IMR-90 (cell line): ENCODE data around the gene TRAF1. TPM values are rescaled to one million over a fixed set of nuclear protein-coding genes. Genes with fewer than 3 reads are reported as not detected.

ENCODE experiments used
- ATAC-seq: fragments of 200-7000 bp; cut with Tn5 transposase; 2 replicates; pipeline ENCODE4 v1.9.1; 2020; ENCODE audit warnings: low read depth, mild to moderate bottlenecking, moderate library complexity
- BruUV-seq: library from RNA; stranded (reverse); fragments of 400-500 nt; replicated peaks from 2 replicates; lab custom pipeline; 2021; lab: Mats Ljungman, UMichigan
- CTCF ChIA-PET: fragments of 300-600 bp; formaldehyde crosslinking; extraction: SDS; loops from one replicate; lab custom pipeline; 2021; ENCODE audit warnings: antibody characterized with exemption; lab: Yijun Ruan, JAX
- POLR2A ChIA-PET: fragments of 300-600 bp; sonication (Branson Sonifier 250); formaldehyde crosslinking; loops from one replicate; lab custom pipeline; 2022; ENCODE audit warnings: antibody characterized with exemption; ENCODE audit not compliant: unreplicated experiment; lab: Charles Lee
- DNase-seq: peaks from one replicate; pipeline ENCODE4 v3.0.0; 2013
- H2AFZ ChIP-seq: replicated peaks from 2 replicates; pipeline ENCODE3; 2013; ENCODE audit warnings: low read length, mild to moderate bottlenecking; ENCODE audit not compliant: poor library complexity
- H2AK5ac ChIP-seq: 2 replicates; pipeline ENCODE4 v1.6.1; 2013; ENCODE audit warnings: low read depth, low read length, inconsistent platforms
- H2AK9ac ChIP-seq: replicated peaks from 2 replicates; pipeline ENCODE3; 2013; ENCODE audit warnings: mild to moderate bottlenecking, low read depth, low read length, moderate library complexity; ENCODE audit not compliant: poor library complexity
- H2BK120ac ChIP-seq: 2 replicates; pipeline ENCODE4 v1.6.1; 2013; ENCODE audit warnings: low read depth, low read length, inconsistent platforms
- H2BK15ac ChIP-seq: 3 replicates; pipeline ENCODE4 v1.6.1; 2013; ENCODE audit warnings: low read depth, low read length, inconsistent platforms
- H2BK20ac ChIP-seq: 2 replicates; pipeline ENCODE4 v1.6.1; 2013; ENCODE audit warnings: low read depth, mild to moderate bottlenecking, inconsistent platforms, low read length, moderate library complexity
- H2BK5ac ChIP-seq: 2 replicates; pipeline ENCODE4 v1.6.1; 2013; ENCODE audit warnings: mild to moderate bottlenecking, low read depth, low read length, inconsistent platforms; ENCODE audit not compliant: poor library complexity, severe bottlenecking
- H3K14ac ChIP-seq: replicated peaks from 2 replicates; pipeline ENCODE4 v1.6.1; 2013; ENCODE audit warnings: low read depth, low read length, inconsistent platforms
- H3K18ac ChIP-seq: 2 replicates; pipeline ENCODE4 v1.6.1; 2013; ENCODE audit warnings: low read depth, low read length, control low read depth
- H3K23ac ChIP-seq: 2 replicates; pipeline ENCODE4 v1.6.1; 2013; ENCODE audit warnings: low read depth, low read length, inconsistent platforms
- H3K27ac ChIP-seq: 2 replicates; pipeline ENCODE4 v1.5.1; 2013; ENCODE audit warnings: mild to moderate bottlenecking, control low read depth, low read length; ENCODE audit not compliant: insufficient read depth
- H3K27me3 ChIP-seq: 2 replicates; pipeline ENCODE4 v1.6.1; 2013; ENCODE audit warnings: low read length; ENCODE audit not compliant: control insufficient read depth, insufficient read depth
- H3K36me3 ChIP-seq: 2 replicates; pipeline ENCODE4 v1.6.1; 2013; ENCODE audit warnings: low read length, mixed read lengths; ENCODE audit not compliant: control insufficient read depth, insufficient read depth
- H3K4ac ChIP-seq: 2 replicates; pipeline ENCODE4 v1.6.1; 2013; ENCODE audit warnings: low read depth, low read length, inconsistent platforms
- H3K4me1 ChIP-seq: 2 replicates; pipeline ENCODE4 v1.6.1; 2013; ENCODE audit warnings: low read length, mixed read lengths; ENCODE audit not compliant: control insufficient read depth, insufficient read depth
- H3K4me2 ChIP-seq: 2 replicates; pipeline ENCODE4 v1.6.1; 2013; ENCODE audit warnings: low read depth, mild to moderate bottlenecking, control low read depth, low read length, moderate library complexity
- H3K4me3 ChIP-seq: 2 replicates; pipeline ENCODE4 v1.5.1; 2013; ENCODE audit warnings: low read depth, mild to moderate bottlenecking, control low read depth, low read length, moderate library complexity; ENCODE audit not compliant: insufficient read depth
- H3K56ac ChIP-seq: 2 replicates; pipeline ENCODE4 v1.6.1; 2013; ENCODE audit warnings: low read length, inconsistent platforms; ENCODE audit not compliant: insufficient read depth; ENCODE audit errors: extremely low read depth
- H3K79me1 ChIP-seq, 2 experiments: 2 replicates each; pipeline ENCODE4 v1.6.1; 2013; ENCODE audit warnings: low read length in 2 of 2, inconsistent platforms in 1 of 2, low read depth in 1 of 2
- H3K9ac ChIP-seq: 2 replicates; pipeline ENCODE4 v1.6.1; 2013; ENCODE audit warnings: low read depth, low read length, control low read depth
- H3K9me1 ChIP-seq: 2 replicates; pipeline ENCODE4 v1.6.1; 2013; ENCODE audit warnings: low read length, inconsistent platforms; ENCODE audit not compliant: insufficient read depth
- H3K9me3 ChIP-seq: 2 replicates; pipeline ENCODE4 v1.6.1; 2013; ENCODE audit warnings: low read length; ENCODE audit not compliant: control insufficient read depth, insufficient read depth
- H4K20me1 ChIP-seq: 2 replicates; pipeline ENCODE4 v1.6.1; 2013; ENCODE audit warnings: low read length, inconsistent platforms; ENCODE audit not compliant: insufficient read depth
- H4K5ac ChIP-seq: 2 replicates; pipeline ENCODE4 v1.6.1; 2013; ENCODE audit warnings: mild to moderate bottlenecking, low read depth, low read length, control low read depth
- H4K8ac ChIP-seq, 2 experiments: 2 replicates each; pipeline ENCODE4 v1.6.1; 2013; ENCODE audit warnings: low read depth in 2 of 2, low read length in 2 of 2, control low read depth in 1 of 2, inconsistent platforms in 1 of 2
- H4K91ac ChIP-seq: 2 replicates; pipeline ENCODE4 v1.6.1; 2013; ENCODE audit warnings: low read depth, low read length, inconsistent platforms; ENCODE audit not compliant: insufficient read depth
- CHD1 ChIP-seq: IDR thresholded peaks from 2 replicates; pipeline ENCODE4 v1.6.1; 2012; ENCODE audit warnings: low read depth, low read length, improper control_type of control experiment
- FOS ChIP-seq: fragments of 150-350 bp; IDR thresholded peaks from 2 replicates; pipeline ENCODE4 v1.6.1; 2016; ENCODE audit warnings: low read depth, low read length
- MAFK ChIP-seq: IDR thresholded peaks from 2 replicates; pipeline ENCODE4 v1.6.1; 2012; ENCODE audit warnings: low read depth, low read length, improper control_type of control experiment
- NFE2L2 ChIP-seq: fragments of 150-350 bp; IDR thresholded peaks from 2 replicates; pipeline ENCODE4 v1.6.1; 2016; ENCODE audit warnings: low read depth, mild to moderate bottlenecking, low read length
- POLR2A ChIP-seq: IDR thresholded peaks from 2 replicates; pipeline ENCODE4 v1.6.1; 2012; ENCODE audit warnings: mild to moderate bottlenecking, low read depth, low read length
- RAD21 ChIP-seq: IDR thresholded peaks from 2 replicates; pipeline ENCODE4 v1.6.1; 2012; ENCODE audit warnings: low read length, improper control_type of control experiment
- RFX5 ChIP-seq: IDR thresholded peaks from 2 replicates; pipeline ENCODE4 v1.8.0; 2012; ENCODE audit warnings: low read depth, mild to moderate bottlenecking, low read length, moderate library complexity
- SMC3 ChIP-seq: fragments of 150-350 bp; IDR thresholded peaks from 2 replicates; pipeline ENCODE4 v1.6.1; 2016; ENCODE audit warnings: low read depth, mild to moderate bottlenecking, antibody characterized with exemption, low read length, moderate library complexity
- WGBS, 2 experiments: methylation state at CpG; one replicate each; pipeline versions ENCODE4 v1.1.5 to v1.1.7; 2013; ENCODE audit warnings: missing lambda C conversion rate in 2 of 2; ENCODE audit not compliant: insufficient read length in 1 of 2; ENCODE audit errors: extremely low coverage in 2 of 2; 5-methylcytosine and 5-hydroxymethylcytosine counted together
- dilution Hi-C: fragments of 300-500 bp; cut with HindIII; formaldehyde crosslinking; loops from one replicate; pipeline ENCODE4 v1.14.3; 2018; ENCODE audit warnings: low sequenced_read_pairs; ENCODE audit not compliant: unreplicated experiment
- in situ Hi-C: fragments of 300-500 bp; cut with MboI; formaldehyde crosslinking; loops from 3 replicates; pipeline ENCODE4 v1.14.3; 2019; ENCODE audit warnings: low sequenced_read_pairs, inconsistent platforms, mixed read lengths
- intact Hi-C: fragments of 100-400 bp; cut with micrococcal nuclease; formaldehyde crosslinking; loops from 2 replicates; pipeline ENCODE4 v1.10.0; 2022
- polyA plus RNA-seq, 3 experiments: library from polyadenylated mRNA; depleted of rRNA; stranded (reverse); fragments of >200 nt; gene quantifications; 2 replicates each; pipeline ENCODE4 v1.2.3, GENCODE V29; 2012; ENCODE audit warnings: low replicate concordance in 1 of 3
- total RNA-seq: library from RNA; depleted of rRNA; stranded (reverse); fragments of >200 nt; gene quantifications from 2 replicates; pipeline ENCODE4 v1.2.3, GENCODE V29; 2012
- TF ChIP-seq, protein P1 (sequence below): conservative IDR thresholded peaks from 2 replicates; pipeline ENCODE4 v1.5.1; 2012; ENCODE audit warnings: mild to moderate bottlenecking, low read depth, low read length, improper control_type of control experiment

TRAF1 gene
- total and polyA plus RNA-seq, 2 of the 4 experiments (the other 2 are of a cell fraction): 3.9 to 4.1 TPM

DNA sequence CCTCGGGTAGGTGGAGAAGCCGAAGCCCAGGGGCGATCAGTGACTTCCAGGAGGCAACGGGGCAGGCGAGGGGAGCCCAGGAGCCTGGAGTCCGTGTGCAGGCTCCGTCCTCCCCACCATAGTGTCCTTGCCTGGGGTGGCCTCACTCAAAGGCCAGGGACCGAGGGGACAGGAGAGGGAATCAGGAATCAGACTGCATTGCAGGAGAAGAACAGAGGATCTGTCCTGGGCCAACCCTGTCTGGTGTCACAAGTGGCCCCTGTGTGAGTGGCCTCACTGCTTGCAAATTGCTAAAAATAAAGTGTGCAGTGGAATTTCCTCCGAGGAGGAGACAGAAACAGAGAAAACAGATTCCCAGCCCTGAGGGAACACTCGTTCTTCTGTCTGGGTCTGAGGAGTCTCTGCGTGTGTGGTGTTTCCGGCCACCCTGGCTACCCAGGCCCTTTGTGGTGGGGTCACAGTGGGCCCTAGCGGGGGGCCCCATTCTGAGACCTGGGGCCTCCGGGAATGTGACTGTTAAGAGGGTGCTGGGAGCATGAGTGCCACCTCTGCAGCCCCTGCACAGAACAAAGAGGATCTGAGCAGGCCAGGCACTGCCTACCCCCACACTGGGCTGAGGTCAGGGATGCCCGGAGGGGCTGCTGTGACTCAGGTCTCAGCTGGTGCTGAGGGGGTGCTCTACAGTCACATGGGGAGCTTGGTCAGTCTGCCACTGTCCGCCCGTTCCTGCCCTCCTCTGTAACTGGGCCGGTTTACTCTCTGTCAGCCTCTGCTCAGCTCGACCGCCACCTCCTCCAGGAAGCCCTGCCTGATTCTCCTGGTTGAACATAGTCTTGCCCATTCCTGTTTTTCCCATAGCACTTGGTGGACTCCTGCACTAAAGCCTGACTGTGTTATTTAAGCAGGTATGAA lies 7.4 kb downstream of the TRAF1 start:
- Histone ChIP-seq H3K4ac (peak overlapping the region; percentile 43; the same call in 1 of the 2 replicates), H3K9me1 (peaks cover 12% of the 10 kb centered on the region), H3K23ac (no peak overlapping the region), H2BK20ac (no peak overlapping the region), H2BK15ac (no peak overlapping the region), H4K5ac (peak overlapping the region; percentile 12; the same call in 1 of the 2 replicates), H2BK120ac (no peak overlapping the region), H3K27me3 (no peaks in the 10 kb centered on the region), H4K20me1 (no peaks in the 10 kb centered on the region), H3K36me3 (no peaks in the 10 kb centered on the region), H3K18ac (no peak overlapping the region), H3K27ac (no peak overlapping the region), H3K4me2 (no peak overlapping the region), H3K9ac (peak overlapping the region; percentile 20; the same call in 1 of the 2 replicates), H2AK5ac (no peak overlapping the region), H3K4me1 (peaks cover 20% of the 10 kb centered on the region), H4K91ac (no peak overlapping the region), H2BK5ac (no peak overlapping the region), H3K79me1 (peaks cover 0 to 17% of the 10 kb centered on the region in 2 experiments; a peak in 1 of 4 replicates), H2AK9ac (peak overlapping the region; percentile 49), H3K4me3 (no peak overlapping the region), H4K8ac (peak overlapping the region in 1 of 2 experiments; percentile 4; a peak in 1 of 4 replicates), H3K9me3 (0 out of 2 replicates have a peak, but pooled peaks cover 2% of the 10 kb centered on the region), H3K56ac (no peak overlapping the region), H2AFZ (peak overlapping the region; percentile 52), H3K14ac (peak overlapping the region; percentile 7; the same call in 1 of the 2 replicates)
- CTCF ChIA-PET: interaction anchor here (0.6 kb wide), 1 partner anchor 322 kb away, joined by 3 read pairs; no protein-coding TSS in a partner anchor
- DNase-seq: no peak
- POLR2A ChIA-PET: no interaction called here
- peak; percentile 28; the same call in 1 of the 2 replicates for ATAC-seq
- dilution Hi-C loops (no loop called here), in situ Hi-C loops (no loop called here), intact Hi-C loops (no loop called here)
- WGBS, 2 experiments: 90% methylated on average over 4 of the region's 20 CpGs; no CpG with 5 or more reads in 1 of the 2 experiments
- no TSS peak for BruUV-seq
- TF ChIP-seq FOS (no peak), POLR2A (no peak), CHD1 (no peak), RFX5 (no peak), NFE2L2 (no peak), MAFK (no peak), RAD21 (no peak), SMC3 (no peak)
- TF ChIP-seq, protein P1, sequence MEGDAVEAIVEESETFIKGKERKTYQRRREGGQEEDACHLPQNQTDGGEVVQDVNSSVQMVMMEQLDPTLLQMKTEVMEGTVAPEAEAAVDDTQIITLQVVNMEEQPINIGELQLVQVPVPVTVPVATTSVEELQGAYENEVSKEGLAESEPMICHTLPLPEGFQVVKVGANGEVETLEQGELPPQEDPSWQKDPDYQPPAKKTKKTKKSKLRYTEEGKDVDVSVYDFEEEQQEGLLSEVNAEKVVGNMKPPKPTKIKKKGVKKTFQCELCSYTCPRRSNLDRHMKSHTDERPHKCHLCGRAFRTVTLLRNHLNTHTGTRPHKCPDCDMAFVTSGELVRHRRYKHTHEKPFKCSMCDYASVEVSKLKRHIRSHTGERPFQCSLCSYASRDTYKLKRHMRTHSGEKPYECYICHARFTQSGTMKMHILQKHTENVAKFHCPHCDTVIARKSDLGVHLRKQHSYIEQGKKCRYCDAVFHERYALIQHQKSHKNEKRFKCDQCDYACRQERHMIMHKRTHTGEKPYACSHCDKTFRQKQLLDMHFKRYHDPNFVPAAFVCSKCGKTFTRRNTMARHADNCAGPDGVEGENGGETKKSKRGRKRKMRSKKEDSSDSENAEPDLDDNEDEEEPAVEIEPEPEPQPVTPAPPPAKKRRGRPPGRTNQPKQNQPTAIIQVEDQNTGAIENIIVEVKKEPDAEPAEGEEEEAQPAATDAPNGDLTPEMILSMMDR: no peak
